COLO668 (cell line): ENCODE measurements around the gene PAK4.
"Not testable (repeated sequence)": the region's sequence is repeated elsewhere in the genome, so short reads cannot be mapped to it uniquely, and the experiment has no call there.

Source experiments
- DNase-seq: peaks from one replicate; lab custom pipeline; 2025; ENCODE audit not compliant: unreplicated experiment; lab: John Stamatoyannopoulos, UW

The PAK4 gene

DNA sequence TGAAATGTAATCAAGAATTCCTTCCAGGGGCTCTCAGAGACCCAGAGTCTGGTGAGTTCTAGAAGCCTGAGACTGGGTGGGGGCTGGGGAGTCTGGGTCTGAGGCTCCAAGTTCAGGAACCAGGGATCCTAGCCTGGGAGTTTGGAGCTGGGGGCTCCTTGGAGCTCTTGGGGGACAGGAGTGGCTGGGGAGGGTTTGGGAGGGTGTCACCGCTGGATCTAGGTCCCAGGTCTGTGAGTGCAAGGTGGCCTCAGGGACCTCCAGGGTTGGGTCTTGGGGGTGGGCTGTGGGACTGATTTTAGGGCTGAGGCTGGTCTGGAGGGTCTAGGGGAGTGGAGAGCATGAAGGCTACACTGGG, 77.4 kb downstream of the PAK4 start:
- DNase-seq: no peak

DNA sequence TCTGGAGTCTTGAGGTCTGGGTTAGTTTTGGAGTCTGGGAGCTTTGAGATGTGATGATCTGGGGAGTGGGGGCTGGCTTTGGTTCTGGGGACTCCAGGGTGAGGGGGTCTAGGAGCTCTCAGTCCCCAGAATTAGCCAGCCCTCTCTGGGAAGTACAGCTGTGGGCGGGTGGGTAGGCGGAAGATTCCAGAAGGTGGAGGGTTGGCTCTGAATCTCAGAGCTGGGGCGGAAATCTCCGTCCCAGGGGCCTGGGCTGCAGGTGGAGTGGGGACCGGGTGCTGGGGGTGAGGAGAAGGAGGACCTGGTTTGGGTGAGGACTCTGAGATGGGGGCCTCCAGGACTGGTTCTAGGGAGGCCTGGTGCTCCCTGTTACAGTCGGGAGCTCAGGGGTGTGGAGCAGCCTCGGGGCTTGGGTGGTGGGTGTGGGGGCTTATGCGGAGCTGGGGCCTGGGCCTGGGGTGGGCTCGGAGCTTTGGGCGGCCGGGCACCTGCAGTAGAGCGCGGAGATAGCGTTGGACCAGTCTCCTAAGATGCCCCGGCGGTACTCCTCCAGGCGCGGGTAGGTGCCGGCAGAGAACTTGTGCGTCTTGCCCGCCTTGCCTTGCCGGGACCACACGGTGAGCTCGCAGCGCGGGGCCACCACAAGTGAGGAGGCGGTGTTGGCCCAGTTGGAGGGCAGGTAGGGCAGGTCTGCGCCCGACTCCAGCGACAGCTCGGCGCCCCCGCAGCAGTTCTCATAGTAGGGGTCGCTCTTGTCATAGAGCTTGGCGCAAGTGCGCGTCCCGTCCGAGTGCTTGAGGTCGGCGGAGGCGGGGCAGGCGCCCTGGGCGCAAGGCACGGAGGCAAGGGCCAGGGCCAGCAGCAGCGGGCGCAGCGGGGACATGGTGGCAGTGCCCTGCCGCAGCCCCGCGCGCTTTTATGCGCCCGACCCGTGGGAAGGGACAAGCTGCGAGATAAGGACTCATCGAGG, 78.1 kb downstream of the PAK4 start, which contains the start of gene SYCN:
Gene SYCN, minus strand, starts transcription at position 892 of the 970 bp plus-strand sequence. Its CDS starts 9 bp downstream, at position 883.
- DNase-seq: no peak

DNA sequence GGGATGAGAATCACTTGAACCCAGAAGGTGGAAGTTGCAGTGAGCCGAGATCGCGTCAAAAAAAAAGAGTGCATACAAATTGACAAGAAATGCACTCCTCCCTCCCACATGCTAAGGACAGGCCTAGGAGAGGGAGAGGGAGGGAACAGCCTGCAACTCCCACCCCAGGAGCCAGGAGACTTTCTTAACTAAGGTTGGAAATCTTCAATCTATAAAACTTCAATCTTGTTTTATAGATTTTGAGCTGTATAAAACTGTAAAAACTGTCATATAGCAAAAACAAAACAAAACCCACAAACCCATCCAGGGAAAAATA, 79.8 kb downstream of the PAK4 start:
- DNase-seq: no peak

- no peak for DNase-seq
Measured at GRCh38 chr19:39206122-39206521, 80.5 kb downstream of the PAK4 start.

DNA sequence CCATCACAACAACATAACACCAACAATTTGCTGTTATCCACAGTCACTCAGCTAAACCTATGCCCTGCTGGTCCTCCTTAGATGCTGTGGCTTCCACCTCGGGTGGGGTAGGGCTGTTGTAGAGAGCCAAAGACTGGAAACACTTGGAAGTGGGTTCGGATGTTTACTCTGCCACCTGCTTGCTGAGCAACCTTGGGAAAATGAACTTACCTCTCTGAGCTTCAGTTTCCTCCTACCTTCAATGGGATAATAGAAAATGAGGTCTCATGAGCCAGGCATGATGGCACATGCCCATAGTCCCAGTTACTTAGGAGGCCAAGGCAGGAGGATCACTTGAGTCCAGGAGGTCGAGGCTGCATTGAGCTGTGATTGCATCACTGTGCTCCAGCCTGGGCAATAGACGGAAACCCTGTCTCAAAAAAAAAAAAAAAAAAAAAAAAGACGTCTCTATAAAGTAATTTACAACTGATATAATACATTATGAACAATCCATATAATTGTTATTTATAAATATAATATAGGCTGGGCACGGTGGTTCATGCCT, 81.8 kb downstream of the PAK4 start:
- DNase-seq: no peak

DNA sequence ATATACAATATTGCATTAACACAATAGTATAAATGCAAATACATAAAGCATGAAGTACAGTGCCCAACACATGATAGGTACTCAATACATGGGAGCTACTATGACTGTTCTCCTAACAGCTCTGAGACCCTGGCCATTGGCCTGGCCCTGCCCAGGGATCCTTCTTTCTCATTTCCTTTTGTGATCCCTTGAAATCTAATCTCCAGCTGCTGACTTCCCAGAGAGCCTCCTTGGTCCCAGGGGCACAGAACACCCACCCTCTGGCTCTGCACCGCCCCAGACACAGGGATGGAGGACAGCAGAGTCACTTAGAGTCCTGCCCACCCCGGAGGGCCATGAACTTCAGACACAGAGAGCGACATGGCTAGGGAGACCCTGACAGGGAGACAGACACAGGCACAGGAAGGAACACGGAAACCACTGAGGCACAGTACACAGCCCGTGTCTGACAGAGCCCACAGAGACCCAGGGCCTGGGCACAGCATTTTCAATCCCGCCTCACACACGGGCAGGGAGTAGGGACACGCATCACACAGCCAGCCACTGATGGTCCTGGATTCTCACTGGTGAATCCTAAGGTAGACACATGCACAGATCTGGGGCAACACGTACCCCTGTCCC, 82.7 kb downstream of the PAK4 start:
- DNase-seq: no peak

- no peak for DNase-seq
Measured at GRCh38 chr19:39209196-39209595, 83.6 kb downstream of the PAK4 start.

DNA sequence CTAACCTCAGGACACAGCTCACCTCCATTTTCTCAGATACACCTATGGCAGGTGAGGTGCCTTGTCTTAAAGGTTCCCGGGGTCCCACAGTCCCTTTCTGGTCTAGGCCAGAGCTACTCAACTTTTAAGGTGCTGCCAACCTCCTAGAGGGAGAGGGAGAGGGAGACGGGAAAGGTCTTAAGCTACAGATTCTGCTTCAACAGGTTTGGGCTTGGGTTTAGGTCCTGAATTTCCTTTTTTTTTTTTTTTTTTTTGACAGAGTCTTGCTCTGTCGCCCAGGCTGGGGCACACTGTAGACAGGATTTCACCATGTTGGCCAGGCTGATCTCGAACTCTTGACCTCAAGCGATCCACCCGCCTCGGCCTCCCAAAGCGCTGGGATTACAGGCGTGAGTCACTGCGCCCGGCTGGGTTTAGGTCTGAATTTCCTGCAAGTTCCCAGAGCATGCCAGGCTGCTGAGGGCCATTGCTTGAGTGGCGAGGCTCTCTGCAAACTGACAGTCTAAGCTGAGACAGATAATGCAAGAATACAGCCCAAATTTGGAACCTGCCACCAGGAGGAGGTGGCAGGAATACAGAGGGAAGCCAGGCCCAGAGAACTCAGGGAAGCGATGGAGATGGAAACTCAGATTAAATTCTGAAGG, 86.3 kb downstream of the PAK4 start:
- DNase-seq: no peak

- peak; percentile 21 for DNase-seq
Measured at GRCh38 chr19:39212375-39212742, 86.8 kb downstream of the PAK4 start.

DNA sequence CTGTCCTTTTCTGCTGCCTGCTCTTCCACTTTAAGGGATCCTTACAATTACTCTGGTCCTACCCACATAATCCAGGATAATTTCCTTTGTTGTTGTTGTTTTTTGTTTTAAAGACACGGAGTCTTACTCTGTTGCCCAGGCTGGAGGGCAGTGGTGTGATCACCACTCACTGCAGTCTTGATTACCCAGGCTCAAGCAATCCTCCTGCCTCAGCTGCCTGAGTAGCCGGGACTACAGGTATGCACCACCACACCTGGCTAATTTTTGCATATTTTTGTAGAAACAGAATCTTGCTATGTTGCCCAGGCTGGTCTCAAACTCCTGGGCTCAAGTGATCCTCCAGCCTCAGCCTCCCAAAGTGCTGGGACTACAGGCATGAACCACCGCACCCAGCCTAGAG, 89.7 kb downstream of the PAK4 start:
- not testable (repeated sequence) for DNase-seq

GRCh38 chr19:39217094-39217493, 91.5 kb downstream of the PAK4 start:
- DNase-seq: no peak

DNA sequence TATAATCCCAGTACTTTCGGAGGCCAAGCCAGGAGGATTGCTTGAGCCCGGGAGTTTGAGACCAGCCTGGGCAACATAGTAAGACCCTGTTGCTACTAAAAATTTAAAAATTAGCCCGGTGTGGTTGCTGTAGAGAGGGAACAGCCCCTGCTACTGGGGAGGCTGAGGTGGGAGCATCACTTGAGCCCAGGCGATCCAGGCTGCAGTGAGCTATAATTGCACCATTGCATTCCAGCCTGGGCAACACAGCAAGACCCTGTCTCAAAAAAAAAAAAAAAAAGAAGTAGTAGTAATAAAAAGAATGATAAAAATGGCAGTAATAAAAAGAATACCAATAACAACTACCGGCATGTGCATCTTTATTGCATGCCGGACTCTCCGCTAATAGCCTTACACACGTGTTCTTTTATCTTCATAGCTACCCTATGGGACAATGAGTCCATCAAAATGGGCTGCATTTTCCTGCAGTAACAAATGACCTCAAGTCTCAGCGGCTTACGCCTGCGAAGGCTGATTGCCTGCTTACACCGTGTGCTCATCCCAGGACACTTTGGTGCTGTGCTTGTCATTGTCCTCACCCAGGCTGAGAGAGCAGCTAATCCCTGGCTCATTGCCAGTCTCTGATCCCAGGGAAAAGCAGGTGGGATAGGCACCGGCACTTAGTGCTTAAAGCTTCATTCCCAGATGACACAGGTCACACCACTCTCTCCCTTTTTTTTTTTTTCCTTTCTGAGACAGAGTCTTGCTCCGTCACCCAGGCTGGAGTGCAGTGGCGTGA, 92.8 kb downstream of the PAK4 start:
- peak; percentile 7 for DNase-seq

- DNase-seq: not testable (repeated sequence)
Measured at GRCh38 chr19:39219108-39219507, 93.5 kb downstream of the PAK4 start.

DNA sequence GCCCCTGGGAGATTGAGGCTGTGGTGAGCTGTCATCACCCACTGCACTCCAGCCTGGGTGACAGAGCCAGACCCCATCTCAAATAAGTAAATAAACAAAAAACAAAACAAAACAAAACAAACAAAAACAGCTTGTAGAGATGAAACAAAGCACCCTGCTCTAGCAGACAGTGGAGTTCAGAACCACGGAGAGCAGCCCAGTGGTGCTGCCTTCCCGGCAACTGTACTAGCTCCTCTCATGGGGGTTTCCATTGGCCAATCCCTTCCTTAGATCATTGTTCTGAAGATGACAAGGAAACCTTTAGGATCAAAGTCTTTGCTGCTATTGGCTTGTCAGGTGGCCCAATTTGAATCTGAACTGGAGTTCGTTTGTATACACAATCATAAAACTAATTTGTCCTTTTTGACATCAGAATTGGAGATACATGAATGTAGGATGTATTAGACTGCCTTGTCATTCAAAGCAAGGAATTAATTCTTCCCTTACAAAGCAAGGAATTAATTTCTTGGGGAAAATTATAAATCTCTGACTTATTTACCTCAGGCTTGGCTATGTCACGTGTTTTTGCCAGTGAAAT, 98.2 kb downstream of the PAK4 start:
- no peak for DNase-seq

- no peak for DNase-seq
Measured at GRCh38 chr19:39224910-39225309, 99.3 kb downstream of the PAK4 start.
